ENCODE measurements around the gene EXTL2. TPM values are rescaled to one million over a fixed set of nuclear protein-coding genes. Genes with fewer than 3 reads are reported as not detected.

The EXTL2 gene
- total RNA-seq, 1 experiment from 2014 or later, result 13.8 TPM

- no peaks in the 10 kb centered on the region for H3K4me1 Mint-ChIP-seq (ENCODE audit: low read depth, unreplicated experiment)
- no peak for DNase-seq
- H3K27me3 Mint-ChIP-seq (ENCODE audit: unreplicated experiment), result no peaks in the 10 kb centered on the region
- H3K27ac Mint-ChIP-seq (ENCODE audit: unreplicated experiment), result no peak overlapping the region
- peaks cover 2% of the 10 kb centered on the region for H3K36me3 Mint-ChIP-seq (ENCODE audit: insufficient read depth, unreplicated experiment)
- no peak for TF ChIP-seq CTCF (IDR thresholded peaks at IDR 0.05; ENCODE audit: unreplicated experiment)
- intact Hi-C loops (cut with micrococcal nuclease; ENCODE audit: unreplicated experiment), result no loop called here
- CTCF ChIA-PET, result no interaction called here
- no peaks in the 10 kb centered on the region for H3K9me3 Mint-ChIP-seq (ENCODE audit: low read depth, unreplicated experiment)
- no TSS peak for BruUV-seq (replicated peaks)
- no peak overlapping the region for H3K4me3 Mint-ChIP-seq (ENCODE audit: low read depth, unreplicated experiment)
These were observed 35.9 kb upstream of the EXTL2 start for GRCh38 chr1:100930494-100930893.

- TF ChIP-seq CTCF (IDR thresholded peaks at IDR 0.05; ENCODE audit: unreplicated experiment), result no peak
- H3K9me3 Mint-ChIP-seq (ENCODE audit: low read depth, unreplicated experiment), result no peaks in the 10 kb centered on the region
- H3K4me1 Mint-ChIP-seq (ENCODE audit: low read depth, unreplicated experiment), result no peaks in the 10 kb centered on the region
- CTCF ChIA-PET, result no interaction called here
- no peak for DNase-seq
- H3K27ac Mint-ChIP-seq (ENCODE audit: unreplicated experiment), result no peak overlapping the region
- no peaks in the 10 kb centered on the region for H3K27me3 Mint-ChIP-seq (ENCODE audit: unreplicated experiment)
- BruUV-seq (replicated peaks), result no TSS peak
- H3K4me3 Mint-ChIP-seq (ENCODE audit: low read depth, unreplicated experiment), result no peak overlapping the region
- intact Hi-C loops (cut with micrococcal nuclease; ENCODE audit: unreplicated experiment), result loop anchor here (10.0 kb wide), 1 partner anchor 97 kb away; the partner anchor contains the start of gene DPH5
- peaks cover 9% of the 10 kb centered on the region for H3K36me3 Mint-ChIP-seq (ENCODE audit: insufficient read depth, unreplicated experiment)
These were observed 33.5 kb upstream of the EXTL2 start for GRCh38 chr1:100928128-100928527.

- Mint-ChIP-seq H3K27me3 (ENCODE audit: unreplicated experiment) (no peaks in the 10 kb centered on the region), H3K27ac (ENCODE audit: unreplicated experiment) (no peak overlapping the region), H3K4me3 (ENCODE audit: low read depth, unreplicated experiment) (no peak overlapping the region), H3K36me3 (ENCODE audit: insufficient read depth, unreplicated experiment) (peaks cover 14% of the 10 kb centered on the region), H3K4me1 (ENCODE audit: low read depth, unreplicated experiment) (no peaks in the 10 kb centered on the region), H3K9me3 (ENCODE audit: low read depth, unreplicated experiment) (no peaks in the 10 kb centered on the region)
- no peak for TF ChIP-seq CTCF (IDR thresholded peaks at IDR 0.05; ENCODE audit: unreplicated experiment)
- no peak for DNase-seq
- CTCF ChIA-PET, result no interaction called here
- intact Hi-C loops (cut with micrococcal nuclease; ENCODE audit: unreplicated experiment), result loop anchor here (10.0 kb wide), 1 partner anchor 98 kb away; the partner anchor contains the start of gene DPH5
- BruUV-seq (replicated peaks), result no TSS peak
These were observed 32.6 kb upstream of the EXTL2 start for GRCh38 chr1:100927276-100927675.

- Mint-ChIP-seq H3K4me3 (ENCODE audit: low read depth, unreplicated experiment) (no peak overlapping the region), H3K27me3 (ENCODE audit: unreplicated experiment) (no peaks in the 10 kb centered on the region), H3K27ac (ENCODE audit: unreplicated experiment) (no peak overlapping the region), H3K9me3 (ENCODE audit: low read depth, unreplicated experiment) (no peaks in the 10 kb centered on the region), H3K36me3 (ENCODE audit: insufficient read depth, unreplicated experiment) (peaks cover 18% of the 10 kb centered on the region), H3K4me1 (ENCODE audit: low read depth, unreplicated experiment) (no peaks in the 10 kb centered on the region)
- DNase-seq, result no peak
- CTCF ChIA-PET, result no interaction called here
- intact Hi-C loops (cut with micrococcal nuclease; ENCODE audit: unreplicated experiment), result loop anchor here (10.0 kb wide), 1 partner anchor 99 kb away; the partner anchor contains the start of gene DPH5
- no TSS peak for BruUV-seq (replicated peaks)
- no peak for TF ChIP-seq CTCF (IDR thresholded peaks at IDR 0.05; ENCODE audit: unreplicated experiment)
These were observed 31.6 kb upstream of the EXTL2 start for GRCh38 chr1:100926240-100926639.

Data from Calu3 (cell line).